Heart right ventricle (tissue), 16 donors: Measurements from ENCODE around the gene PRODH2. TPM values are rescaled to one million over a fixed set of nuclear protein-coding genes. Genes with fewer than 3 reads are reported as not detected.
"Not testable (repeated sequence)": the region's sequence is repeated elsewhere in the genome, so short reads cannot be mapped to it uniquely, and the experiment has no call there.

Experiments used
- ATAC-seq, 8 donors: fragments of 200-7000 bp; cut with Tn5 transposase; one replicate each; pipeline ENCODE4 v1.9.1; 2020; ENCODE audit warnings: mild to moderate bottlenecking in 8 of 8, moderate library complexity in 8 of 8, moderate number of reproducible peaks in 1 of 8
- DNase-seq, 2 donors: peaks; one replicate each; pipeline ENCODE4 v3.0.0-alpha.2; 2020
- H3K27ac ChIP-seq, 10 donors: fragments of 200-600 bp; sonication (generic) in 2 of 10; one replicate each; pipeline versions ENCODE4 v1.5.0 to v1.8.0; 2020 to 2022; ENCODE audit warnings: mild to moderate bottlenecking in 3 of 10
- H3K27me3 ChIP-seq, 7 donors: fragments of 200-600 bp; one replicate each; pipeline ENCODE4 v1.8.0; 2021 to 2022; ENCODE audit warnings: mild to moderate bottlenecking in 2 of 7
- H3K36me3 ChIP-seq, 9 donors: fragments of 200-600 bp; sonication (generic) in 1 of 9; one replicate each; pipeline versions ENCODE4 v1.5.0 to v1.8.0; 2020 to 2022; ENCODE audit warnings: mild to moderate bottlenecking in 2 of 9
- H3K4me1 ChIP-seq, 9 donors: fragments of 200-600 bp; sonication (generic) in 1 of 9; one replicate each; pipeline versions ENCODE4 v1.5.0 to v1.8.0; 2020 to 2022; ENCODE audit warnings: mild to moderate bottlenecking in 4 of 9
- H3K4me3 ChIP-seq, 10 donors: fragments of 200-600 bp; sonication (generic) in 2 of 10; one replicate each; pipeline versions ENCODE4 v1.5.0 to v1.8.0; 2020 to 2022; ENCODE audit warnings: mild to moderate bottlenecking in 7 of 10, moderate library complexity in 2 of 10
- H3K9me3 ChIP-seq, 11 donors: fragments of 200-600 bp in 10 of 11; sonication (generic) in 2 of 11; one replicate each; pipeline versions ENCODE4 v1.5.0 to v1.8.0; 2013 to 2022; ENCODE audit warnings: mild to moderate bottlenecking in 2 of 11, control low read depth in 1 of 11, moderate library complexity in 1 of 11
- WGBS, 2 donors: extraction: QIAGEN DNeasy Blood & Tissue Kit; methylation state at CpG; one replicate each; pipeline ENCODE4 v1.1.7; 2013; ENCODE audit warnings: inconsistent platforms in 1 of 2; 5-methylcytosine and 5-hydroxymethylcytosine counted together
- intact Hi-C, 10 donors: fragments of 100-400 bp; cut with DNase I; formaldehyde crosslinking; loops; one replicate each; pipeline versions ENCODE4 v1.11.1 to v1.14.2; 2022
- polyA plus RNA-seq, 2 donors: library from polyadenylated mRNA; stranded (reverse); fragments of 200-250 nt; gene quantifications; one replicate each; pipeline ENCODE4 v1.2.3, GENCODE V29; 2013
- total RNA-seq, 10 donors: library from RNA; stranded (reverse); fragmentation: NEBNext Ultra II Directional in 3 of 10; extraction: Animal tissue kit (Norgen Biotek cat#: 25700) in 3 of 10; gene quantifications; one replicate each; pipeline versions ENCODE4 v1.2.1 to v1.2.4, GENCODE V29; 2021 to 2023
- TF ChIP-seq, protein P1 (sequence below), 9 donors: fragments of 200-600 bp; sonication (generic) in 2 of 9; IDR thresholded peaks; one replicate each; pipeline versions ENCODE4 v1.5.0 to v1.8.0; 2021 to 2022; ENCODE audit warnings: antibody characterized with exemption in 9 of 9, mild to moderate bottlenecking in 5 of 9, moderate library complexity in 1 of 9
- donor health status: Arrhythmogenic right ventricular cardiomyopathy.
- donor health status: ischemic (EF 13 %, LVEDD 7.1; RV severe dilation, severe dysfunction).
- donor health status: healthy with polysubstance abuse.
- donor health status: DM: no; HTN: yes; CAD: no.
- donor health status: DM: no; HTN: no; CAD: no.
- donor health status: ischemic (EF 25% LVEDD 6.9; RV normal size, moderate dysfunction).
- donor health status: ischemic (EF 25% LVEDD 5.7; RV mildly dilated, moderate dysfunction).
- donor health status: healthy.
- donor health status: DM: yes; HTN: yes; CAD: no.
- donor health status: Ischemic cardiomyopathy.
- donor health status: ischemic (EF 35%, LVEDD 5.7; RV mildly dilated, moderate dysfunction).
- donor health status: nonischemic (EF 11% LVEDD 7.7; RV severe dilation, severe dysfunction).
- donor health status: DM: yes; HTN: yes; CAD: no.
- donor health status: PGD.
- donor health status: ischemic (EF 29% LVEDD 5.4; RV normal size, mild dysfunction).
- donor health status: nonischemic (EF 23%, LVEDD 6.1; RV moderate dilation, normal function).

Gene PRODH2
- total and polyA plus RNA-seq, 12 donors = not detected

GRCh38 chr19:35805526-35806102 is 7.0 kb downstream of the PRODH2 start:
- TF ChIP-seq, protein P1, sequence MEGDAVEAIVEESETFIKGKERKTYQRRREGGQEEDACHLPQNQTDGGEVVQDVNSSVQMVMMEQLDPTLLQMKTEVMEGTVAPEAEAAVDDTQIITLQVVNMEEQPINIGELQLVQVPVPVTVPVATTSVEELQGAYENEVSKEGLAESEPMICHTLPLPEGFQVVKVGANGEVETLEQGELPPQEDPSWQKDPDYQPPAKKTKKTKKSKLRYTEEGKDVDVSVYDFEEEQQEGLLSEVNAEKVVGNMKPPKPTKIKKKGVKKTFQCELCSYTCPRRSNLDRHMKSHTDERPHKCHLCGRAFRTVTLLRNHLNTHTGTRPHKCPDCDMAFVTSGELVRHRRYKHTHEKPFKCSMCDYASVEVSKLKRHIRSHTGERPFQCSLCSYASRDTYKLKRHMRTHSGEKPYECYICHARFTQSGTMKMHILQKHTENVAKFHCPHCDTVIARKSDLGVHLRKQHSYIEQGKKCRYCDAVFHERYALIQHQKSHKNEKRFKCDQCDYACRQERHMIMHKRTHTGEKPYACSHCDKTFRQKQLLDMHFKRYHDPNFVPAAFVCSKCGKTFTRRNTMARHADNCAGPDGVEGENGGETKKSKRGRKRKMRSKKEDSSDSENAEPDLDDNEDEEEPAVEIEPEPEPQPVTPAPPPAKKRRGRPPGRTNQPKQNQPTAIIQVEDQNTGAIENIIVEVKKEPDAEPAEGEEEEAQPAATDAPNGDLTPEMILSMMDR (IDR thresholded peaks at IDR 0.05) = no peak
- Histone ChIP-seq H3K36me3 (no peaks in the 10 kb centered on the region), H3K9me3 (no peaks in the 10 kb centered on the region), H3K27ac (no peak overlapping the region), H3K4me3 (no peak overlapping the region), H3K27me3 (peaks cover 0 to 42% (median 26%) of the 10 kb centered on the region in 7 donors), H3K4me1 (no peaks in the 10 kb centered on the region)
- ATAC-seq (no peak), DNase-seq (no peak)
- intact Hi-C loops = no loop called here
- WGBS, 2 donors = 59 to 63% methylated on average over 5 of the region's 5 CpGs

DNA sequence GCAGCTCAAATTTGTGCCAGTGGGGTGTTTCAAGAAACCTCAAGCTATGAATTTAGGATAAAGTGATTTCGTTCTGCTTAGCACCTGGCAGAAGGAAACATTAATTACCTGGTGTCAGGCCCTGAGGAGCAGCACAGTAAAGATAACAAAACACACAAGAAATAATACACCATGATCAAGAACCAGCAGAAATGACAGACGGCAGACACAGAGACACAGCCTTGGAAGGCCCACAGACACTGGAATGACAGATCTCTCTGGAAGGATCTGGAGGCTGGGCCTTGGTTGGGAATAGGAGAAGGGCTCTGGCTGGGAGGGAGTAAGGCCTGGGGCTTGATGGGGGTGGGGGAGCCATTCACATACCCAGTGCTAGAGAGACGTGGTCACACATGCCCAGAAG is 10.8 kb downstream of the PRODH2 start:
- Histone ChIP-seq H3K27ac (no peak overlapping the region), H3K27me3 (peaks cover 0 to 69% (median 45%) of the 10 kb centered on the region in 7 donors), H3K4me1 (peaks cover 0 to 4% (median 0%) of the 10 kb centered on the region in 9 donors), H3K9me3 (no peaks in the 10 kb centered on the region), H3K4me3 (no peak overlapping the region), H3K36me3 (no peaks in the 10 kb centered on the region)
- DNase-seq (no peak), ATAC-seq (no peak)
- intact Hi-C loops = no loop called here
- 69 to 71% methylated on average over 3 of the region's 3 CpGs for WGBS, 2 donors
- TF ChIP-seq, protein P1 (IDR thresholded peaks at IDR 0.05) = no peak

DNA sequence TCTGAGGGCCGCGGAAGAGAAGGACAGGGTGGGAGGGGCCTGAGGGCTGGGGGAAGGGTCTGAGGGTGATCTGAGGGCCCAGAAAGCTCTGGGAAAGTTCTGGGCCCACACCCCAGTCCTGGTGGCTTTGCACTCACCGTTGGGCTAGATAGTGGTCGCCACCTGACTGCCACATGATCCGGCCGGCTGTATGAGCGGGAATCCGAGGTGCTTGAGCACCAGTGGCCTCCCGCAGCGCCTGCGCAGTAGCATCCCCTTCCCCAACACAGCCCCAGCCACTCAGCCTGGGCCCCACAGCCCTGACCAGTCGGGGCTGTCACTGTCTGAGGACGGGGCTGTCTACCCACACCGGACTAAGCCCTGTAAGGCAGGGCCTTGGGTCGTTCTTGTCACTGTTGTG is 15.0 kb downstream of the PRODH2 start:
- WGBS, 2 donors = 6 to 8% methylated on average over 15 of the region's 15 CpGs
- ATAC-seq = no peak

GRCh38 chr19:35796645-35797542 is 15.8 kb downstream of the PRODH2 start:
- ATAC-seq = no peak

More for the DNA sequence above, 15.0 kb downstream of the PRODH2 start:
- TF ChIP-seq, protein P1 (IDR thresholded peaks at IDR 0.05) = no peak
- H3K27me3 ChIP-seq = peaks cover 0 to 60% (median 48%) of the 10 kb centered on the region in 7 donors
- H3K4me1 ChIP-seq = peaks cover 0 to 4% (median 0%) of the 10 kb centered on the region in 9 donors
- H3K27ac ChIP-seq = no peak overlapping the region
- intact Hi-C loops = loop anchor here in 1 of 10 donors (2.0 kb wide), 1 partner anchor 69 kb away; no protein-coding TSS in a partner anchor
- no peak for DNase-seq
- no peaks in the 10 kb centered on the region for H3K9me3 ChIP-seq
- no peaks in the 10 kb centered on the region for H3K36me3 ChIP-seq
- peak overlapping the region in 1 of 10 donors; percentile 9 for H3K4me3 ChIP-seq

DNA sequence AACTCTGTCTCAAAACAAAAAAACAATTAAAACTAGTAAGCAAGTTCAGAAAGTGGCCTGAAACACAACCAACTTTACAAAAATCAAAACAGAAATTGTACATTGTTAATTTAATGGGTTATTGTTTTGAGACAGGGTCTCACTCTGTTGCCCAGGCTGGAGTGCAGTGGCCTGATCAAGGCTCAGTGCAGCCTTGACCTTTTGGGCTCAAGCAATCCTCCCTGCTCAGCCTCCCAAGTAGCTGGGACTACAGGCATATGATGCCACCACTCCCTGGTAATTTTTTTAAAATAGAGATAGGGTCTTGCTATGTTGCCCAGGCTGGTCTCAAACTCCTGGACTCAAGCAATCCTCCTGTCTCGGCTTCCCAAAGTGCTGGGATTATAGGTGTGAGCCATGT is 17.1 kb downstream of the PRODH2 start:
- H3K27ac ChIP-seq, H3K36me3 ChIP-seq, ATAC-seq, H3K4me3 ChIP-seq, intact Hi-C loops, DNase-seq, H3K9me3 ChIP-seq, H3K4me1 ChIP-seq: not testable (repeated sequence)
- WGBS, 2 donors = 83 to 86% methylated on average over 1 of the region's 1 CpG
- H3K27me3 ChIP-seq = peaks cover 0 to 50% (median 46%) of the 10 kb centered on the region in 7 donors

More at GRCh38 chr19:35796645-35797542, 15.8 kb downstream of the PRODH2 start:
- Histone ChIP-seq H3K27me3 (peaks cover 0 to 56% (median 48%) of the 10 kb centered on the region in 7 donors), H3K9me3 (no peaks in the 10 kb centered on the region), H3K4me3 (no peak overlapping the region), H3K4me1 (peaks cover 0 to 4% (median 0%) of the 10 kb centered on the region in 9 donors), H3K27ac (no peak overlapping the region), H3K36me3 (no peaks in the 10 kb centered on the region)
- TF ChIP-seq, protein P1 (IDR thresholded peaks at IDR 0.05) = no peak
- intact Hi-C loops = loop anchor here in 1 of 10 donors (2.0 kb wide), 1 partner anchor 68 kb away; no protein-coding TSS in a partner anchor
- 11 to 13% methylated on average over 39 of the region's 39 CpGs for WGBS, 2 donors
- no peak for DNase-seq
